OCI-LY7 (cell line): Measurements from ENCODE around the gene MARK2.

ENCODE experiments used
- CTCF ChIP-seq: fragments of 200-600 bp; sonication (generic); conservative IDR thresholded peaks from 2 replicates; pipeline ENCODE4 v1.5.1; 2014; ENCODE audit warnings: mild to moderate bottlenecking, antibody characterized with exemption, low read length, moderate library complexity, mixed read lengths
- EZH2phosphoT487 ChIP-seq: fragments of 200-600 bp; sonication (generic); IDR thresholded peaks from 2 replicates; pipeline ENCODE4 v1.6.1; 2018; ENCODE audit warnings: low read depth, borderline replicate concordance, mild to moderate bottlenecking, mixed run types, antibody characterized with exemption, low read length, moderate library complexity, mixed read lengths

- no peak for TF ChIP-seq CTCF
- TF ChIP-seq EZH2phosphoT487: no peak
Observed at GRCh38 chr11:63843041-63843440, 4.1 kb downstream of the MARK2 start.
